Neural crest cell (in vitro differentiated cells): ENCODE data around the gene BCKDHB. TPM values are rescaled to one million over a fixed set of nuclear protein-coding genes. Genes with fewer than 3 reads are reported as not detected.
A peak's percentile ranks its signal among the peaks of the same experiment; 100 is the strongest.
"Not testable (repeated sequence)": the region's sequence is repeated elsewhere in the genome, so short reads cannot be mapped to it uniquely, and the experiment has no call there.

ENCODE experiments used
- DNase-seq: peaks from one replicate; pipeline ENCODE4 v3.0.0; 2021; ENCODE audit warnings: low read depth, mixed read lengths, low spot score
- H3K27ac Mint-ChIP-seq: one replicate; pipeline ENCODE4 v1.8.0; 2021; ENCODE audit warnings: mild to moderate bottlenecking, mixed read lengths; ENCODE audit not compliant: unreplicated experiment
- H3K27me3 Mint-ChIP-seq: 2 replicates; pipeline ENCODE4 v1.8.0; 2021; ENCODE audit warnings: low read depth, mild to moderate bottlenecking, mixed read lengths
- H3K36me3 Mint-ChIP-seq: 2 replicates; pipeline ENCODE4 v1.8.0; 2021; ENCODE audit warnings: low read depth, mild to moderate bottlenecking, mixed read lengths
- H3K4me1 Mint-ChIP-seq: 2 replicates; pipeline ENCODE4 v1.8.0; 2021; ENCODE audit warnings: mixed read lengths
- H3K4me3 Mint-ChIP-seq: one replicate; pipeline ENCODE4 v1.8.0; 2021; ENCODE audit warnings: mild to moderate bottlenecking, mixed read lengths
- H3K9me3 Mint-ChIP-seq: 2 replicates; pipeline ENCODE4 v1.8.0; 2021; ENCODE audit warnings: mixed read lengths
- CTCF ChIP-seq: fragments of 200-600 bp; sonication (generic); conservative IDR thresholded peaks from 2 replicates; pipeline ENCODE4 v1.5.0; 2021; ENCODE audit warnings: antibody characterized with exemption, mild to moderate bottlenecking
- long read RNA-seq: library from polyadenylated mRNA; unstranded; transcript quantifications from one replicate; pipeline ENCODE4 v2.0.0, GENCODE V29; 2020
- total RNA-seq: library from RNA; stranded (reverse); gene quantifications from 2 replicates; pipeline ENCODE4 v1.2.1, GENCODE V29; 2021

BCKDHB gene
- 24.6 and 27.0 TPM in 2 replicates for total RNA-seq
- long read RNA-seq, transcript BCKDHB-202 (11 exons, 1,514 nt): major isoform, 18 of 47 reads
- long read RNA-seq, transcript BCKDHB-201 (10 exons, 3,692 nt): minor isoform, 17 of 47 reads
- long read RNA-seq, partial matches to known transcripts: 3 of 47 reads
- long read RNA-seq, other reads (novel, unspliced or antisense): 9 of 47 reads

GRCh38 chr6:80106418-80107235 is at the start of gene BCKDHB:
Gene BCKDHB, plus strand, starts transcription at chr6:80106671. Its CDS starts 23 bp downstream, at chr6:80106694.
- no peak for TF ChIP-seq CTCF
- no peaks in the 10 kb centered on the region for H3K36me3 Mint-ChIP-seq
- H3K4me3 Mint-ChIP-seq: peak within 1 kb of the TSS; percentile 98
- H3K27me3 Mint-ChIP-seq: no peaks in the 10 kb centered on the region
- H3K27ac Mint-ChIP-seq: peak within 1 kb of the TSS; percentile 95
- peak; percentile 95 for DNase-seq
- no peaks in the 10 kb centered on the region for H3K9me3 Mint-ChIP-seq
- H3K4me1 Mint-ChIP-seq: peaks cover 19% of the 10 kb centered on the region

GRCh38 chr6:80060774-80061173 is 45.7 kb upstream of the BCKDHB start:
- Mint-ChIP-seq H3K36me3 (no peaks in the 10 kb centered on the region), H3K4me3 (no peak overlapping the region), H3K9me3 (no peaks in the 10 kb centered on the region), H3K27me3 (no peaks in the 10 kb centered on the region), H3K4me1 (no peaks in the 10 kb centered on the region), H3K27ac (no peak overlapping the region)
- no peak for TF ChIP-seq CTCF
- no peak for DNase-seq

GRCh38 chr6:80068146-80068545 is 38.3 kb upstream of the BCKDHB start:
- DNase-seq, H3K27me3 Mint-ChIP-seq, H3K27ac Mint-ChIP-seq, H3K4me3 Mint-ChIP-seq, H3K4me1 Mint-ChIP-seq, H3K36me3 Mint-ChIP-seq, H3K9me3 Mint-ChIP-seq: not testable (repeated sequence)

GRCh38 chr6:80070431-80070830 is 36.0 kb upstream of the BCKDHB start:
- H3K27ac Mint-ChIP-seq, H3K4me1 Mint-ChIP-seq, H3K27me3 Mint-ChIP-seq, H3K4me3 Mint-ChIP-seq, H3K9me3 Mint-ChIP-seq, DNase-seq, H3K36me3 Mint-ChIP-seq: not testable (repeated sequence)

- Mint-ChIP-seq H3K27ac (no peak overlapping the region), H3K36me3 (no peaks in the 10 kb centered on the region), H3K4me1 (no peaks in the 10 kb centered on the region), H3K4me3 (no peak overlapping the region), H3K27me3 (no peaks in the 10 kb centered on the region), H3K9me3 (peaks cover 3% of the 10 kb centered on the region)
- DNase-seq: no peak
- no peak for TF ChIP-seq CTCF
Measured at GRCh38 chr6:80077067-80077466, 29.4 kb upstream of the BCKDHB start.

GRCh38 chr6:80088637-80089036 is 17.8 kb upstream of the BCKDHB start:
- H3K4me3 Mint-ChIP-seq: no peak overlapping the region
- no peak overlapping the region for H3K27ac Mint-ChIP-seq
- no peak for TF ChIP-seq CTCF
- no peaks in the 10 kb centered on the region for H3K27me3 Mint-ChIP-seq
- DNase-seq: no peak
- H3K9me3 Mint-ChIP-seq: no peaks in the 10 kb centered on the region
- no peaks in the 10 kb centered on the region for H3K4me1 Mint-ChIP-seq
- H3K36me3 Mint-ChIP-seq: no peaks in the 10 kb centered on the region
